HG02678 (cell line): Measurements from ENCODE around the gene CSTPP1.
"Not testable (repeated sequence)": the region's sequence is repeated elsewhere in the genome, so short reads cannot be mapped to it uniquely, and the experiment has no call there.

ENCODE experiments used
- ATAC-seq: cut with Tn5 transposase; IDR thresholded peaks from one replicate; pipeline ENCODE4 v1.9.1; 2021; ENCODE audit warnings: mild to moderate bottlenecking, moderate library complexity; ENCODE audit not compliant: unreplicated experiment

CSTPP1 gene

GRCh38 chr11:46984987-46985386 lies 48.4 kb downstream of the CSTPP1 start:
- no peak for ATAC-seq

GRCh38 chr11:46987183-46987582 lies 50.6 kb downstream of the CSTPP1 start:
- no peak for ATAC-seq

GRCh38 chr11:46989810-46990487 lies 53.4 kb downstream of the CSTPP1 start:
- not testable (repeated sequence) for ATAC-seq

GRCh38 chr11:46991391-46991790 lies 54.8 kb downstream of the CSTPP1 start:
- ATAC-seq, result no peak

GRCh38 chr11:46992386-46992785 lies 55.8 kb downstream of the CSTPP1 start:
- not testable (repeated sequence) for ATAC-seq

GRCh38 chr11:46997796-46998195 lies 61.2 kb downstream of the CSTPP1 start:
- not testable (repeated sequence) for ATAC-seq

- ATAC-seq, result no peak
Measured at GRCh38 chr11:46999217-46999616, 62.7 kb downstream of the CSTPP1 start.

GRCh38 chr11:47000033-47000432 lies 63.5 kb downstream of the CSTPP1 start:
- no peak for ATAC-seq

- ATAC-seq, result no peak
Measured at GRCh38 chr11:47001781-47002181, 65.2 kb downstream of the CSTPP1 start.

GRCh38 chr11:47002390-47002789 lies 65.8 kb downstream of the CSTPP1 start:
- ATAC-seq, result no peak

- ATAC-seq, result no peak
Measured at GRCh38 chr11:47003180-47003877, 66.8 kb downstream of the CSTPP1 start.

GRCh38 chr11:47004595-47005033 lies 68.1 kb downstream of the CSTPP1 start:
- no peak for ATAC-seq

GRCh38 chr11:47005441-47005840 lies 68.9 kb downstream of the CSTPP1 start:
- no peak for ATAC-seq

- ATAC-seq, result no peak
Measured at GRCh38 chr11:47007579-47007978, 71.0 kb downstream of the CSTPP1 start.

- no peak for ATAC-seq
Measured at GRCh38 chr11:47010179-47010578, 73.6 kb downstream of the CSTPP1 start.

GRCh38 chr11:47014097-47014496 lies 77.5 kb downstream of the CSTPP1 start:
- ATAC-seq, result no peak

- ATAC-seq, result no peak
Measured at GRCh38 chr11:47018637-47019036, 82.1 kb downstream of the CSTPP1 start.

- ATAC-seq, result no peak
Measured at GRCh38 chr11:47020793-47021526, 84.4 kb downstream of the CSTPP1 start.

- no peak for ATAC-seq
Measured at GRCh38 chr11:47021527-47021818, 84.9 kb downstream of the CSTPP1 start.

- no peak for ATAC-seq
Measured at GRCh38 chr11:47021965-47022364, 85.4 kb downstream of the CSTPP1 start.

GRCh38 chr11:47028195-47029093 lies 91.9 kb downstream of the CSTPP1 start:
- ATAC-seq, result no peak
